ENCODE data around the gene USP31. TPM values are rescaled to one million over a fixed set of nuclear protein-coding genes. Genes with fewer than 3 reads are reported as not detected.
A peak's percentile ranks its signal among the peaks of the same experiment; 100 is the strongest.

The USP31 gene
- total and polyA plus RNA-seq, 2 of the 13 experiments (the other 11 are each of a cell fraction or from before 2014, with no cell fraction given) = 22.5 to 23.3 TPM

- TF ChIP-seq, protein P1, sequence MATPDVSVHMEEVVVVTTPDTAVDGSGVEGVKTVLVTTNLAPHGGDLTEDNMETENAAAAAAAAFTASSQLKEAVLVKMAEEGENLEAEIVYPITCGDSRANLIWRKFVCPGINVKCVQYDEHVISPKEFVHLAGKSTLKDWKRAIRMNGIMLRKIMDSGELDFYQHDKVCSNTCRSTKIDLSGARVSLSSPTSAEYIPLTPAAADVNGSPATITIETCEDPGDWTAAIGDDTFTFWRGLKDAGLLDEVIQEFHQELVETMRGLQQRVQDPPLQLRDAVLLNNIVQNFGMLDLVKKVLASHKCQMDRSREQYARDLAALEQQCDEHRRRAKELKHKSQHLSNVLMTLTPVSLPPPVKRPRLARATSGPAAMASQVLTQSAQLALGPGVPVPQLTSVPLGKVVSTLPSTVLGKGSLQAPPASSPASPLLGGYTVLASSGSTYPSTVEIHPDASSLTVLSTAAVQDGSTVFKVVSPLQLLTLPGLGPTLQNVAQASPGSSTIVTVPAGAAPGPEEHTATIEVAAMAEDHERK (CRISPR knock-in tag; IDR thresholded peaks at IDR 0.05; ENCODE audit: low read depth) = peak; percentile 93
- TF ChIP-seq IRF2 (CRISPR knock-in tag; IDR thresholded peaks at IDR 0.05) (peak; percentile 98), SOX13 (IDR thresholded peaks at IDR 0.05) (no peak), SOX13 (CRISPR knock-in tag; conservative IDR thresholded peaks at IDR 0.05 in 1 of 2, IDR thresholded peaks at IDR 0.05 in 1 of 2) (peak in 1 of 2 experiments; percentile 47; a peak in 3 of 4 replicates), SOX6 (IDR thresholded peaks at IDR 0.05) (no peak), SOX6 (CRISPR knock-in tag; IDR thresholded peaks at IDR 0.05) (peak; percentile 61), RARA (CRISPR knock-in tag; IDR thresholded peaks at IDR 0.05) (peak; percentile 48; the same call in 1 of the 2 replicates), KAT8 (CRISPR knock-in tag; IDR thresholded peaks at IDR 0.05) (peak; percentile 91), ZNF782 (CRISPR knock-in tag; IDR thresholded peaks at IDR 0.05; ENCODE audit: borderline replicate concordance) (0 out of 2 replicates have a peak, but pooled peaks have one; percentile 80), MBNL3 (CRISPR knock-in tag; conservative IDR thresholded peaks at IDR 0.05) (0 out of 2 replicates have a peak, but pooled peaks have one; percentile 18), ATF7-NPFF (CRISPR knock-in tag; IDR thresholded peaks at IDR 0.05; ENCODE audit: low read depth) (no peak; the same call in 1 of the 2 replicates), GPN1 (CRISPR knock-in tag; IDR thresholded peaks at IDR 0.05; ENCODE audit: borderline replicate concordance) (peak; percentile 27; the same call in 1 of the 2 replicates), HOXA5 (CRISPR knock-in tag; IDR thresholded peaks at IDR 0.05) (peak; percentile 75; the same call in 1 of the 2 replicates), HNRNPLL (IDR thresholded peaks at IDR 0.05; ENCODE audit: low read depth, low read length, poor library complexity, severe bottlenecking) (peak; percentile 73), ZBTB21 (CRISPR knock-in tag; IDR thresholded peaks at IDR 0.05) (no peak; the same call in 1 of the 2 replicates), DR1 (CRISPR knock-in tag; IDR thresholded peaks at IDR 0.05) (0 out of 2 replicates have a peak, but pooled peaks have one; percentile 50), ZNF547 (CRISPR knock-in tag; IDR thresholded peaks at IDR 0.05) (peak; percentile 75; the same call in 1 of the 2 replicates), ZBTB8A (CRISPR knock-in tag; IDR thresholded peaks at IDR 0.05; ENCODE audit: borderline replicate concordance, low read depth) (no peak), TFAP4 (IDR thresholded peaks at IDR 0.05; ENCODE audit: borderline replicate concordance, low read depth) (peak; percentile 98), SAFB2 (CRISPR knock-in tag; IDR thresholded peaks at IDR 0.05; ENCODE audit: borderline replicate concordance, low read depth) (peak; percentile 52; the same call in 1 of the 2 replicates), ZNF501 (CRISPR knock-in tag; IDR thresholded peaks at IDR 0.05) (peak; percentile 62), MXD4 (CRISPR knock-in tag; IDR thresholded peaks at IDR 0.05) (peak; percentile 86), MYPOP (CRISPR knock-in tag; IDR thresholded peaks at IDR 0.05) (peak; percentile 49; the same call in 1 of the 2 replicates)
- TF ChIP-seq, protein P2, sequence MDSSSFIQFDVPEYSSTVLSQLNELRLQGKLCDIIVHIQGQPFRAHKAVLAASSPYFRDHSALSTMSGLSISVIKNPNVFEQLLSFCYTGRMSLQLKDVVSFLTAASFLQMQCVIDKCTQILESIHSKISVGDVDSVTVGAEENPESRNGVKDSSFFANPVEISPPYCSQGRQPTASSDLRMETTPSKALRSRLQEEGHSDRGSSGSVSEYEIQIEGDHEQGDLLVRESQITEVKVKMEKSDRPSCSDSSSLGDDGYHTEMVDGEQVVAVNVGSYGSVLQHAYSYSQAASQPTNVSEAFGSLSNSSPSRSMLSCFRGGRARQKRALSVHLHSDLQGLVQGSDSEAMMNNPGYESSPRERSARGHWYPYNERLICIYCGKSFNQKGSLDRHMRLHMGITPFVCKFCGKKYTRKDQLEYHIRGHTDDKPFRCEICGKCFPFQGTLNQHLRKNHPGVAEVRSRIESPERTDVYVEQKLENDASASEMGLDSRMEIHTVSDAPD (CRISPR knock-in tag; IDR thresholded peaks at IDR 0.05) = no peak
- TF ChIP-seq, protein P3, sequence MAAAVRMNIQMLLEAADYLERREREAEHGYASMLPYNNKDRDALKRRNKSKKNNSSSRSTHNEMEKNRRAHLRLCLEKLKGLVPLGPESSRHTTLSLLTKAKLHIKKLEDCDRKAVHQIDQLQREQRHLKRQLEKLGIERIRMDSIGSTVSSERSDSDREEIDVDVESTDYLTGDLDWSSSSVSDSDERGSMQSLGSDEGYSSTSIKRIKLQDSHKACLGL (CRISPR knock-in tag; IDR thresholded peaks at IDR 0.05) = peak; percentile 65
Observed at GRCh38 chr16:23149267-23149992, at the start of gene USP31 (continued).

All from HepG2 (cell line).